Neural progenitor cell (in vitro differentiated cells): Measurements from ENCODE around the gene ZNF385C.

Experiments used
- CTCF ChIP-seq: fragments of 200-600 bp; sonication (generic); IDR thresholded peaks from 2 replicates; pipeline ENCODE4 v1.5.1; 2017; ENCODE audit warnings: antibody characterized with exemption, mild to moderate bottlenecking
- EZH2 ChIP-seq: fragments of 200-600 bp; sonication (generic); IDR thresholded peaks from 2 replicates; pipeline ENCODE4 v1.6.1; 2017; ENCODE audit warnings: antibody characterized with exemption, mild to moderate bottlenecking, moderate library complexity
- EZH2phosphoT487 ChIP-seq: fragments of 200-600 bp; sonication (generic); IDR thresholded peaks from 2 replicates; pipeline ENCODE4 v1.6.1; 2017; ENCODE audit warnings: antibody characterized with exemption

GRCh38 chr17:42009170-42009569 is 89.1 kb downstream of the ZNF385C start:
- TF ChIP-seq CTCF (peak; percentile 16), EZH2 (no peak), EZH2phosphoT487 (no peak)
